K562 (cell line): ENCODE data around the gene ZNF358. TPM values are rescaled to one million over a fixed set of nuclear protein-coding genes. Genes with fewer than 3 reads are reported as not detected.
A peak's percentile ranks its signal among the peaks of the same experiment; 100 is the strongest.
"Not testable (repeated sequence)": the region's sequence is repeated elsewhere in the genome, so short reads cannot be mapped to it uniquely, and the experiment has no call there.

Experiments
- ATAC-seq: fragments of 200-7000 bp; cut with Tn5 transposase; 3 replicates; pipeline ENCODE4 v1.9.1; 2020; ENCODE audit warnings: moderate library complexity
- BruUV-seq: library from RNA; stranded (reverse); fragments of 400-500 nt; replicated peaks from 2 replicates; lab custom pipeline; 2021; lab: Mats Ljungman, UMichigan
- CTCF ChIA-PET: fragments of 300-600 bp; formaldehyde crosslinking; extraction: SDS; loops from one replicate; lab custom pipeline; 2021; ENCODE audit warnings: low intra/inter-chr PET ratio; lab: Yijun Ruan, JAX
- POLR2A ChIA-PET: fragments of 300-600, 350-650 bp; sonication (Branson Sonifier 250); formaldehyde crosslinking; extraction: SDS; loops from one replicate; lab custom pipeline; 2021; ENCODE audit warnings: antibody characterized with exemption, inconsistent platforms; lab: Yijun Ruan, JAX
- DNase-seq, 4 experiments: peaks; one replicate each; pipeline versions ENCODE4 v3.0.0 to v3.0.0-alpha.2; 2011 to 2018; ENCODE audit warnings: low spot score in 3 of 4, mixed read lengths in 3 of 4; ENCODE audit errors: extremely low read depth in 1 of 4
- FAIRE-seq: peaks from 2 replicates; lab custom pipeline; 2011; peaks lifted over from hg19 to GRCh38; lab: Jason Lieb, UNC
- H2AFZ ChIP-seq: 2 replicates; pipeline ENCODE4 v1.6.0; 2011; ENCODE audit warnings: low read depth, low read length, control low read depth, inconsistent platforms
- H3K27ac ChIP-seq: fragments of 200-600 bp; 3 replicates; pipeline ENCODE4 v1.8.0; 2011; ENCODE audit warnings: low read depth, mild to moderate bottlenecking, control low read depth, inconsistent platforms, low read length, moderate library complexity, mixed read lengths; ENCODE audit errors: extremely low read depth
- H3K27me3 ChIP-seq, 2 experiments: fragments of 300-600 bp in 1 of 2; 2 replicates in 1 of 2; 3 replicates in 1 of 2; pipeline versions ENCODE4 v1.6.0 to v1.8.0; 2011; ENCODE audit warnings: inconsistent platforms in 2 of 2, low read length in 2 of 2, mild to moderate bottlenecking in 1 of 2, mixed read lengths in 1 of 2, moderate library complexity in 1 of 2; ENCODE audit not compliant: control insufficient read depth in 2 of 2, insufficient read depth in 2 of 2
- H3K36me3 ChIP-seq: fragments of 300-600 bp; 3 replicates; pipeline ENCODE4 v1.8.0; 2011; ENCODE audit warnings: mild to moderate bottlenecking, low read length, inconsistent platforms; ENCODE audit not compliant: control insufficient read depth, insufficient read depth
- H3K4me1 ChIP-seq, 2 experiments: fragments of 200-600 bp in 1 of 2; replicated peaks in 1 of 2; 2 replicates in 1 of 2; 3 replicates in 1 of 2; pipeline versions ENCODE4 v1.5.1 to v1.8.0; 2011; ENCODE audit warnings: inconsistent platforms in 2 of 2, low read length in 2 of 2, mild to moderate bottlenecking in 1 of 2, mixed read lengths in 1 of 2, moderate library complexity in 1 of 2; ENCODE audit not compliant: control insufficient read depth in 2 of 2, insufficient read depth in 2 of 2
- H3K4me2 ChIP-seq: 2 replicates; pipeline ENCODE4 v1.6.1; 2011; ENCODE audit warnings: low read length, control low read depth, inconsistent platforms, mixed read lengths; ENCODE audit not compliant: insufficient read depth
- H3K4me3 ChIP-seq: fragments of 200-600 bp; sonication (generic), shearing (Covaris generic); 2 replicates; pipeline ENCODE4 v1.5.1; 2016; ENCODE audit warnings: control low read depth, inconsistent platforms
- H3K79me2 ChIP-seq: fragments of 200-600 bp; 3 replicates; pipeline ENCODE4 v1.8.0; 2011; ENCODE audit warnings: low read length, inconsistent platforms; ENCODE audit not compliant: control insufficient read depth, insufficient read depth
- H3K9ac ChIP-seq, 2 experiments: 2 replicates each; pipeline versions ENCODE4 v1.6.0 to v1.6.1; 2011; ENCODE audit warnings: low read depth in 2 of 2, low read length in 2 of 2, control low read depth in 1 of 2, inconsistent platforms in 1 of 2, mild to moderate bottlenecking in 1 of 2, mixed read lengths in 1 of 2; ENCODE audit not compliant: insufficient read depth in 1 of 2
- H3K9me1 ChIP-seq: one replicate; pipeline ENCODE4 v1.6.0; 2011; ENCODE audit warnings: inconsistent platforms, mild to moderate bottlenecking, low read length, moderate library complexity; ENCODE audit not compliant: control insufficient read depth, insufficient read depth
- H3K9me3 ChIP-seq: replicated peaks from 2 replicates; pipeline ENCODE4 v1.5.1; 2011; ENCODE audit warnings: low read depth, low read length, inconsistent platforms; ENCODE audit not compliant: control insufficient read depth, insufficient read depth
- H4K20me1 ChIP-seq: replicated peaks from 2 replicates; pipeline ENCODE4 v1.6.1; 2011; ENCODE audit warnings: low read length, inconsistent platforms, mixed read lengths; ENCODE audit not compliant: control insufficient read depth, insufficient read depth
- ZBTB40 ChIP-seq, 2 experiments: fragments of 450-650 bp in 1 of 2; sonication (generic) in 1 of 2; formaldehyde crosslinking in 1 of 2; IDR thresholded peaks; 2 replicates each; pipeline versions ENCODE4 v1.7.1 to v1.9.0; 2016 to 2022; ENCODE audit warnings: inconsistent platforms in 1 of 2, mild to moderate bottlenecking in 1 of 2, missing genetic modification reagents in 1 of 2
- WGBS: fragments of 100-300 bp; shearing (Covaris generic); methylation state at CpG from one replicate; pipeline ENCODE4 v1.1.6; 2016; ENCODE audit warnings: low coverage, mixed read lengths; ENCODE audit not compliant: insufficient coverage; ENCODE audit errors: missing lambda C conversion rate; 5-methylcytosine and 5-hydroxymethylcytosine counted together
- in situ Hi-C: fragments of 300-500 bp; cut with MboI; formaldehyde crosslinking; loops from 4 replicates; pipeline ENCODE4 v1.15.0; 2018; ENCODE audit warnings: inconsistent platforms, mixed read lengths
- intact Hi-C: fragments of 100-400 bp; cut with micrococcal nuclease; formaldehyde crosslinking; loops from 2 replicates; pipeline ENCODE4 v1.14.2; 2022
- polyA plus RNA-seq, 8 experiments: library from polyadenylated mRNA; depleted of rRNA in 4 of 8; stranded (reverse) in 5 of 8; unstranded in 3 of 8; fragments of >200 nt; fragmentation: Nextera tagmentation in 2 of 8; fragmentation: Illumina TruSeq in 1 of 8; extraction: Ambion mirVana in 2 of 8; extraction: Trizol in 1 of 8; gene quantifications; 2 replicates each; pipeline versions ENCODE4 v1.2.1 to v1.2.3, GENCODE V29; 2011 to 2014; ENCODE audit warnings: inconsistent platforms in 1 of 8, missing spikeins in 1 of 8
- total RNA-seq, 7 experiments: library from RNA; depleted of rRNA in 6 of 7; stranded (reverse); fragments of >200 nt in 6 of 7; fragmentation: Illumina TruSeq in 2 of 7; extraction: Trizol in 2 of 7; gene quantifications; 2 replicates each; pipeline versions ENCODE4 v1.2.1 to v1.2.3, GENCODE V29; 2011 to 2021; ENCODE audit warnings: low replicate concordance in 1 of 7

ZNF358 gene
- total and polyA plus RNA-seq, 9 of the 15 experiments (the other 6 are each of a cell fraction or from before 2014, with no cell fraction given), result 0.04 to 17.2 (median 4.9) TPM

GRCh38 chr19:7538990-7539389 is 23.1 kb downstream of the ZNF358 start:
- in situ Hi-C loops, result not testable (repeated sequence)

More at GRCh38 chr19:7538990-7539389, 23.1 kb downstream of the ZNF358 start:
- H3K9ac ChIP-seq, H2AFZ ChIP-seq, H3K4me3 ChIP-seq, H3K4me2 ChIP-seq, H3K27me3 ChIP-seq, H3K9me3 ChIP-seq, intact Hi-C loops, H3K79me2 ChIP-seq, ATAC-seq, H3K9me1 ChIP-seq, H4K20me1 ChIP-seq, DNase-seq, FAIRE-seq, CTCF ChIA-PET, POLR2A ChIA-PET, BruUV-seq, H3K27ac ChIP-seq: not testable (repeated sequence)
- peak; percentile 85 for TF ChIP-seq ZBTB40 (IDR thresholded peaks at IDR 0.05)
- peak; percentile 61; the same call in 1 of the 2 replicates for TF ChIP-seq ZBTB40 (CRISPR knock-in tag; IDR thresholded peaks at IDR 0.05)
- H3K4me1 ChIP-seq, result peaks cover 7 to 54% of the 10 kb centered on the region in 2 experiments; a peak in 4 of 5 replicates
- 91% methylated on average over 5 of the region's 5 CpGs for WGBS
- peaks cover 13% of the 10 kb centered on the region; the same call in 1 of the 3 replicates for H3K36me3 ChIP-seq
